C4-2B (cell line): Measurements from ENCODE around the gene OR56A3.

Experiments used
- H3K27ac ChIP-seq: fragments of 450-650 bp; 2 replicates; pipeline ENCODE4 v1.5.1; 2017
- CTCF ChIP-seq: fragments of 450-650 bp; conservative IDR thresholded peaks from 2 replicates; pipeline ENCODE4 v1.5.1; 2017; ENCODE audit warnings: mild to moderate bottlenecking
- ZFX ChIP-seq: fragments of 450-650 bp; IDR thresholded peaks from 2 replicates; pipeline ENCODE4 v1.6.1; 2017

Gene OR56A3

GRCh38 chr11:5928271-5928670 is 13.8 kb upstream of the OR56A3 start:
- TF ChIP-seq ZFX: no peak
- no peak for TF ChIP-seq CTCF
- H3K27ac ChIP-seq: no peak overlapping the region; the same call in 1 of the 2 replicates

GRCh38 chr11:5928811-5929210 is 13.2 kb upstream of the OR56A3 start:
- TF ChIP-seq ZFX (no peak), CTCF (no peak)

GRCh38 chr11:5929571-5930368 is 12.3 kb upstream of the OR56A3 start:
- H3K27ac ChIP-seq: no peak overlapping the region
- TF ChIP-seq CTCF: no peak
- TF ChIP-seq ZFX: no peak

More at GRCh38 chr11:5928811-5929210, 13.2 kb upstream of the OR56A3 start:
- no peak overlapping the region for H3K27ac ChIP-seq

- TF ChIP-seq CTCF (no peak), ZFX (no peak)
- H3K27ac ChIP-seq: no peak overlapping the region
These were observed 11.4 kb upstream of the OR56A3 start for GRCh38 chr11:5930614-5931013.

- no peak overlapping the region for H3K27ac ChIP-seq
- TF ChIP-seq CTCF (no peak), ZFX (no peak)
These were observed 11.0 kb upstream of the OR56A3 start for GRCh38 chr11:5931061-5931460.

- no peak for TF ChIP-seq CTCF
- no peak overlapping the region for H3K27ac ChIP-seq
These were observed 9.4 kb upstream of the OR56A3 start for GRCh38 chr11:5932671-5933070.

GRCh38 chr11:5933116-5933515 is 8.9 kb upstream of the OR56A3 start:
- H3K27ac ChIP-seq: no peak overlapping the region
- TF ChIP-seq CTCF (no peak), ZFX (no peak)
